Panc1 (cell line): Measurements from ENCODE around the gene CERS1. TPM values are rescaled to one million over a fixed set of nuclear protein-coding genes. Genes with fewer than 3 reads are reported as not detected.

Experiments
- ATAC-seq: fragments of 200-7000 bp; cut with Tn5 transposase; 2 replicates; pipeline ENCODE4 v1.9.1; 2020; ENCODE audit warnings: mild to moderate bottlenecking, moderate library complexity
- BruUV-seq: library from RNA; stranded (reverse); fragments of 400-500 nt; replicated peaks from 2 replicates; lab custom pipeline; 2021; lab: Mats Ljungman, UMichigan
- CTCF ChIA-PET: fragments of 300-600 bp; sonication (Branson Sonifier 250); formaldehyde crosslinking; loops from one replicate; lab custom pipeline; 2022; ENCODE audit warnings: antibody characterized with exemption; lab: Charles Lee
- POLR2A ChIA-PET: fragments of 300-600 bp; sonication (Branson Sonifier 250); formaldehyde crosslinking; loops from one replicate; lab custom pipeline; 2022; ENCODE audit warnings: antibody characterized with exemption; lab: Charles Lee
- DNase-seq: peaks from one replicate; pipeline ENCODE4 v3.0.0-alpha.2; 2010; ENCODE audit warnings: low read depth, low spot score
- H3K27ac ChIP-seq: 2 replicates; pipeline ENCODE4 v1.5.1; 2011; ENCODE audit warnings: mild to moderate bottlenecking, low read length, inconsistent platforms
- H3K27me3 ChIP-seq: fragments of 200-500 bp; sonication (Bioruptor generic); 2 replicates; pipeline ENCODE4 v1.6.0; 2014; ENCODE audit warnings: low read length, inconsistent platforms; ENCODE audit not compliant: control insufficient read depth, insufficient read depth
- H3K36me3 ChIP-seq: fragments of 200-500 bp; sonication (Bioruptor generic); 2 replicates; pipeline ENCODE4 v1.5.1; 2014; ENCODE audit warnings: inconsistent platforms, mild to moderate bottlenecking, low read length, moderate library complexity; ENCODE audit not compliant: control insufficient read depth, insufficient read depth
- H3K4me1 ChIP-seq: 2 replicates; pipeline ENCODE4 v1.5.1; 2011; ENCODE audit warnings: inconsistent platforms, mild to moderate bottlenecking, low read length, moderate library complexity; ENCODE audit not compliant: control insufficient read depth, insufficient read depth
- H3K4me3 ChIP-seq, 2 experiments: 2 replicates each; pipeline ENCODE4 v1.5.1; 2011 to 2012; ENCODE audit warnings: low read depth in 2 of 2, low read length in 2 of 2, mild to moderate bottlenecking in 2 of 2, inconsistent platforms in 1 of 2, moderate library complexity in 1 of 2
- H3K9me3 ChIP-seq: fragments of 200-500 bp; sonication (Bioruptor generic); 2 replicates; pipeline ENCODE4 v1.5.1; 2014; ENCODE audit warnings: low read depth, mild to moderate bottlenecking, inconsistent platforms, low read length, moderate library complexity; ENCODE audit not compliant: control insufficient read depth, insufficient read depth
- POLR2AphosphoS5 ChIP-seq: IDR thresholded peaks from 2 replicates; pipeline ENCODE4 v1.6.1; 2012; ENCODE audit warnings: mild to moderate bottlenecking, low read depth, low read length, moderate library complexity
- SIN3A ChIP-seq: IDR thresholded peaks from 2 replicates; pipeline ENCODE4 v1.6.1; 2012; ENCODE audit warnings: low read depth, mild to moderate bottlenecking, low read length, moderate library complexity, borderline replicate concordance; ENCODE audit not compliant: insufficient read depth
- TCF7L2 ChIP-seq: IDR thresholded peaks from 2 replicates; pipeline ENCODE4 v1.6.1; 2011; ENCODE audit warnings: mild to moderate bottlenecking, low read depth, low read length, inconsistent platforms
- in situ Hi-C: cut with HindIII; loops from 2 replicates; pipeline ENCODE4 v1.10.0; 2016; ENCODE audit warnings: low sequenced_read_pairs, low pct_unique_long_range_greater_than_20kb
- intact Hi-C: fragments of 100-400 bp; cut with micrococcal nuclease; formaldehyde crosslinking; loops from one replicate; pipeline ENCODE4 v1.10.0; 2022; ENCODE audit not compliant: unreplicated experiment
- total RNA-seq: library from RNA; stranded (reverse); gene quantifications from one replicate; pipeline ENCODE4 v1.2.1, GENCODE V29; 2021; ENCODE audit not compliant: unreplicated experiment
- TF ChIP-seq, protein P1 (sequence below), 2 experiments: IDR thresholded peaks; 2 replicates each; pipeline ENCODE4 v1.6.1; 2011 to 2012; ENCODE audit warnings: low read depth in 2 of 2, control low read depth in 1 of 2, low read length in 1 of 2, mild to moderate bottlenecking in 1 of 2, moderate library complexity in 1 of 2; ENCODE audit not compliant: insufficient read depth in 1 of 2
- TF ChIP-seq, protein P2 (sequence below): fragments of 450-650 bp; IDR thresholded peaks from 2 replicates; pipeline ENCODE4 v1.5.1; 2017; ENCODE audit warnings: mild to moderate bottlenecking

The CERS1 gene
- total RNA-seq, 1 experiment from 2014 or later, result 4.5 TPM

- no peaks in the 10 kb centered on the region for H3K4me1 ChIP-seq
Observed at GRCh38 chr19:18869023-18869618, 26.8 kb downstream of the CERS1 start.

DNA sequence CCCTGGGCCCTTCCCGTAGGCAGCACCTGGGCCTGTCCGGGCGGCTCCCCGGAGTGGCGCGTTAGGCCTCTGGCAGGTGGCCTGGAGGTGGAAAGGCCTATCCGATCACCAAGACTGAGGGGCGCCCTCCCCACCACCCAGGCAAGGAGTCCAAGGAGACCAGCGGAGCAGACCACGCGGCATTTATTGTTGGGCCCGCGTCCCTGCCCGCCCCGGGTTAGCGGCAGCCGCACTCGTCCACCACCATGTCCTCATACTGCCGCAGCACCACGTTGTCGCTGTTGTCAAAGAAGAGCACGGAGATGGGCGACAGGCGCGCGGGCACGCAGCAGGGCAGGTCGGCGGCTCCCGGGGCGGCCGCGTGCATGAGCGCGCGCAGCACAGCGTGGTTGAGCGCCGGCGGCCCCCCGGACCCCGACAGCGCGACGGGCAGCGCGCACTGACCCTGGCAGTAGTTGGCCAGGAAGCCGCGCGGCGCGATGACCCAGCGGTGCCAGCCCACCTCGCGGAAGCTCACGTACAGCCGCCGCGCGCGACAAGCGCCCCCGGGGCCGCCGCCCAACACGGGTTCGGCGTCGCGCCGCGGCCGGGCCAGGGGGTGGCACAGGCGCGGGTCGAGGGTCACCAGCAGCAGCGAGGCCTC lies 27.5 kb downstream of the CERS1 start:
- Histone ChIP-seq H3K27ac (no peak overlapping the region), H3K4me3 (no peak overlapping the region), H3K9me3 (no peaks in the 10 kb centered on the region), H3K36me3 (no peaks in the 10 kb centered on the region), H3K27me3 (no peaks in the 10 kb centered on the region), H3K4me1 (no peaks in the 10 kb centered on the region)
- BruUV-seq, result no TSS peak
- POLR2A ChIA-PET, result no interaction called here
- CTCF ChIA-PET, result no interaction called here
- ATAC-seq (no peak), DNase-seq (no peak)
- intact Hi-C loops (no loop called here), in situ Hi-C loops (no loop called here)
- TF ChIP-seq TCF7L2 (no peak), POLR2AphosphoS5 (no peak), SIN3A (no peak)
- TF ChIP-seq, protein P1, sequence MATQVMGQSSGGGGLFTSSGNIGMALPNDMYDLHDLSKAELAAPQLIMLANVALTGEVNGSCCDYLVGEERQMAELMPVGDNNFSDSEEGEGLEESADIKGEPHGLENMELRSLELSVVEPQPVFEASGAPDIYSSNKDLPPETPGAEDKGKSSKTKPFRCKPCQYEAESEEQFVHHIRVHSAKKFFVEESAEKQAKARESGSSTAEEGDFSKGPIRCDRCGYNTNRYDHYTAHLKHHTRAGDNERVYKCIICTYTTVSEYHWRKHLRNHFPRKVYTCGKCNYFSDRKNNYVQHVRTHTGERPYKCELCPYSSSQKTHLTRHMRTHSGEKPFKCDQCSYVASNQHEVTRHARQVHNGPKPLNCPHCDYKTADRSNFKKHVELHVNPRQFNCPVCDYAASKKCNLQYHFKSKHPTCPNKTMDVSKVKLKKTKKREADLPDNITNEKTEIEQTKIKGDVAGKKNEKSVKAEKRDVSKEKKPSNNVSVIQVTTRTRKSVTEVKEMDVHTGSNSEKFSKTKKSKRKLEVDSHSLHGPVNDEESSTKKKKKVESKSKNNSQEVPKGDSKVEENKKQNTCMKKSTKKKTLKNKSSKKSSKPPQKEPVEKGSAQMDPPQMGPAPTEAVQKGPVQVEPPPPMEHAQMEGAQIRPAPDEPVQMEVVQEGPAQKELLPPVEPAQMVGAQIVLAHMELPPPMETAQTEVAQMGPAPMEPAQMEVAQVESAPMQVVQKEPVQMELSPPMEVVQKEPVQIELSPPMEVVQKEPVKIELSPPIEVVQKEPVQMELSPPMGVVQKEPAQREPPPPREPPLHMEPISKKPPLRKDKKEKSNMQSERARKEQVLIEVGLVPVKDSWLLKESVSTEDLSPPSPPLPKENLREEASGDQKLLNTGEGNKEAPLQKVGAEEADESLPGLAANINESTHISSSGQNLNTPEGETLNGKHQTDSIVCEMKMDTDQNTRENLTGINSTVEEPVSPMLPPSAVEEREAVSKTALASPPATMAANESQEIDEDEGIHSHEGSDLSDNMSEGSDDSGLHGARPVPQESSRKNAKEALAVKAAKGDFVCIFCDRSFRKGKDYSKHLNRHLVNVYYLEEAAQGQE (IDR thresholded peaks at IDR 0.05; ENCODE audit: insufficient read depth in 1 of 2, low read depth in 2 of 2, low read length in 1 of 2), result no peak
- TF ChIP-seq, protein P2, sequence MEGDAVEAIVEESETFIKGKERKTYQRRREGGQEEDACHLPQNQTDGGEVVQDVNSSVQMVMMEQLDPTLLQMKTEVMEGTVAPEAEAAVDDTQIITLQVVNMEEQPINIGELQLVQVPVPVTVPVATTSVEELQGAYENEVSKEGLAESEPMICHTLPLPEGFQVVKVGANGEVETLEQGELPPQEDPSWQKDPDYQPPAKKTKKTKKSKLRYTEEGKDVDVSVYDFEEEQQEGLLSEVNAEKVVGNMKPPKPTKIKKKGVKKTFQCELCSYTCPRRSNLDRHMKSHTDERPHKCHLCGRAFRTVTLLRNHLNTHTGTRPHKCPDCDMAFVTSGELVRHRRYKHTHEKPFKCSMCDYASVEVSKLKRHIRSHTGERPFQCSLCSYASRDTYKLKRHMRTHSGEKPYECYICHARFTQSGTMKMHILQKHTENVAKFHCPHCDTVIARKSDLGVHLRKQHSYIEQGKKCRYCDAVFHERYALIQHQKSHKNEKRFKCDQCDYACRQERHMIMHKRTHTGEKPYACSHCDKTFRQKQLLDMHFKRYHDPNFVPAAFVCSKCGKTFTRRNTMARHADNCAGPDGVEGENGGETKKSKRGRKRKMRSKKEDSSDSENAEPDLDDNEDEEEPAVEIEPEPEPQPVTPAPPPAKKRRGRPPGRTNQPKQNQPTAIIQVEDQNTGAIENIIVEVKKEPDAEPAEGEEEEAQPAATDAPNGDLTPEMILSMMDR, result no peak

More at GRCh38 chr19:18869023-18869618, 26.8 kb downstream of the CERS1 start:
- H3K4me3 ChIP-seq, result no peak overlapping the region
- POLR2A ChIA-PET, result no interaction called here
- no peaks in the 10 kb centered on the region for H3K36me3 ChIP-seq
- TF ChIP-seq, protein P2, result no peak
- TF ChIP-seq, protein P1 (IDR thresholded peaks at IDR 0.05; ENCODE audit: insufficient read depth in 1 of 2, low read depth in 2 of 2, low read length in 1 of 2), result no peak
- TF ChIP-seq TCF7L2 (no peak), POLR2AphosphoS5 (no peak), SIN3A (no peak)
- no TSS peak for BruUV-seq
- no peaks in the 10 kb centered on the region for H3K27me3 ChIP-seq
- CTCF ChIA-PET, result no interaction called here
- H3K27ac ChIP-seq, result no peak overlapping the region
- in situ Hi-C loops, result no loop called here
- no peak for ATAC-seq
- intact Hi-C loops, result no loop called here
- DNase-seq, result no peak
- H3K9me3 ChIP-seq, result no peaks in the 10 kb centered on the region
